HG03135 (cell line): ENCODE data around the gene SH2B2.
"Not testable (repeated sequence)": the region's sequence is repeated elsewhere in the genome, so short reads cannot be mapped to it uniquely, and the experiment has no call there.

ENCODE experiments used
- ATAC-seq: cut with Tn5 transposase; IDR thresholded peaks from one replicate; pipeline ENCODE4 v1.9.1; 2021; ENCODE audit warnings: mild to moderate bottlenecking, moderate library complexity; ENCODE audit not compliant: unreplicated experiment

SH2B2 gene

DNA sequence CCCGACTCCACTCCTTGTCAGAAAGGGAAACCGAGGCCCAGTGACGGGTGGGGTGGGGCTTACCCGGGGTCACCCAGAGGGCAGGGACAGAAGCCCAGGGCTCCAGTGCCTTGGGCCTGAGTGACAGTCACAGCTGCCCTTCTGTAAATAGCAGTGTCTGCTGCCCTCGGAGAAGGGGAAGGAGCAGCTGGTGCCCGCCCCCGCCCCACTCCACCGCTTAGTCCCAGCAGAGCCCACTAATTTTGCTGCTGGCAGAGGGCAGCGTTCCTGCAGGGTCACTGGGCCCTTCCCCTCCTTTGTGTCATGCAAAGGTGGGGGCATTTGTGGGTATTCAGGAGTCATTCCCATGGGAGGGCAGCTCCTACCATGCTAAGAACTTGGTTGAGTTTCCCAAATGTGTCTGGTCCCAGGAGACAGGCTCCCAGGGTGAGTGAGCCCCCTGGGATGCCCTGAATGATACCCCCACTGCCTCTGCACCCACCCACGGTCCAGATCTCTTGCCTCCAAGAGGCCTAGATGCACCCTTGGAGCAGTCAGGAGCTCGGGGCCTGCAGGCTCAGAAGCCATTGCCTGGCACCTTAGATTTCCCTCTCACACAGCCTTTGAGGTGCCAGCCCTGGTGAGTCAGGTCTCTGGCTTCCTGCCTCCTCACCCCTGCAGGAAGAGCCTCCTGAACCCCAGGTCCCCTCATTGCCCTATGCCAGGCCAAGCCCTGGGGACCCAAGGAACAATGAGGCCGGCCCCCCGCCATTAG lies 17.2 kb downstream of the SH2B2 start:
- ATAC-seq = no peak

DNA sequence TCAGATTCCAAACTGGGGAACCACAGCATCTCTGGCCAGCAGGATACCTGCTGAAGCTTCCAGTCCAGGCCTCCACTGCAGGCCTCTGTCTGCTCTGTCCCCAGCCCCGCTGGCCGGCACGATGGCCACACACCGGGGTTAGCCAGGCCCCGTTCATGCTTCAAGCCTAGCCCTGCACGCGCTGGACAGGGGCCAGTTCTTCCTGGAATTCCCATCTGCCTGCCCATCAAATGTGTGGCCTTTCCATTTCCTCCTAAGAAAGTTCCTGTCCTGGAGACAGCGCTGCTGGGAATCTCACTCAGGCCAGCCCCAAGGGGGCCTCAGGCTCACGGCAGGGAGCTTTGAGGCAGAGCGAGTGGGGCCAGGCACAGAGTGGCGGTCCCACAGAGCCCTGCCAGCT lies 18.0 kb downstream of the SH2B2 start:
- ATAC-seq = no peak

DNA sequence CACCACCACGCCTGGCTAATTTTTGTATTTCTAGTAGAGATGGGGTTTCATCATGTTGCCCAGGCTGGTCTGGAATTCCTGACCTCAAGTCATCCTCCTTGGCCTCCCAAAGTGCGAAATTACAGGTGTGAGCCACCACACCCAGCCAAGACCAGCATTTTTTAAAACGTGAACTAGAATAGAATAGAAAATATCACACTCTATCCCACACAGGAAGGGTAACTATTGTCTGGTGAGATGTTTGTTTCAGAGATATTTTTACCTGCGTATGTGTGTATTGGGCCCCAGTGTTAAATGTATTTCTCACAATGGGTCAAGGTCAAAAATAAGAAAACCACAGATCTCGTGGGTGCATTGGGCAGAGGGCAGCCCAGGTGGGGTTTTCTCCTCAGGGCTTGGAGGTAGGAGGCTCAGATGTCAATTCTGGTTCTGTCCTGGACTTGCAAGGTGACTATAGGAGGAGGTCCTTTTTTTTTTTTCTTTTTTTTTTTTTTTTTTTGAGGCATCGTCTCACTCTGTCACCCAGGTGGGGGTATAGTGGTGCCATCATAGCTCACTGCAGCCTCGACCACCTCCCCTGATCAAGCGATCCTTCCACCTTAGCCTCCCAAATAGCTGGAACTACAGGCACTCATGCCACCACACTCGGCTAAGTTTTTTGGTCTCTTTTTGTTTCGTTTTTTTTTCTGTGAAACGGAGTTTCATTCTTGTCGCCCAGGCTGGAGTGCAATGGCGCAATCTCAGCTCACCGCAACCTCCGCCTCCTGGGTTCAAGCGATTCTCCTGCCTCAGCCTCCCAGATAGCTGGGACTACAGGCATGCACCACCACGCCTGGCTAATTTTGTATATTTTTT lies 19.0 kb downstream of the SH2B2 start:
- ATAC-seq = no peak

DNA sequence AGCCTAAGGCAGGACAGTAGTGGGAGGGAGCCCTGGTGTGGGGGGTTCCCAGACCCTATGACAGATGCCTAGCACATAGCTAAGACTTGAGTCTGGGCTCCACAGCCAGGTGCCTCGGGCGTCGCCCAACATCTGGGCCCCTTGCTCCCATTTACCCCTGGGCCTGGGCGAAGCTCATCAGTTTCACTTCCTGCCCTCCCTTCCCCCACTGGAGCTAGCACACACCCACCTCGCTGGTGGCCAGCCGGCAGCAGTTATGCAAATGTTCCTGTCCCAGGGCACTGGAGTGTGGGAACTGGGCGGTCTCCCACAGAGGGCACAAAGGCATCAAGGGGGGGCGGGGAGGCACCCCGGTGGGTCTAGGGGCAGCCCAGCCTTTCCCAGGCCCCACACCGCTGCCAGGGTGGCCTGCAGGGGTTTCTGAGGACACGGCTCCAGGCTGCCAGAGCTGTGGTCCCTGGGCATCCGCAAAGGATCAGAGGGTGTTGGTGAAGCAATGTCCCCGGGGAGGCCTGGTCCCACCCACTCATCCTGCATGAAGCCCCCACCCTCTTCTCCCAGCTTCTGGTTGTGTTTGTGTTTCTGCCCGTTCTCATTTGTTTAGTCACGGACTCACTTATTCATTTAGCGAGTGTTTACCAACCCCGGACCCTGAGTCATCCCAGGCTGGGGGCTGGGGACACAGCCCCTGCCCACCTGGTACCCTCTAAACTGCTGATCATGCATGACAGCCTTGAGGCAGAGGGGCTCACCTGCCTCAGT lies 20.4 kb downstream of the SH2B2 start:
- ATAC-seq = peak; percentile 65

DNA sequence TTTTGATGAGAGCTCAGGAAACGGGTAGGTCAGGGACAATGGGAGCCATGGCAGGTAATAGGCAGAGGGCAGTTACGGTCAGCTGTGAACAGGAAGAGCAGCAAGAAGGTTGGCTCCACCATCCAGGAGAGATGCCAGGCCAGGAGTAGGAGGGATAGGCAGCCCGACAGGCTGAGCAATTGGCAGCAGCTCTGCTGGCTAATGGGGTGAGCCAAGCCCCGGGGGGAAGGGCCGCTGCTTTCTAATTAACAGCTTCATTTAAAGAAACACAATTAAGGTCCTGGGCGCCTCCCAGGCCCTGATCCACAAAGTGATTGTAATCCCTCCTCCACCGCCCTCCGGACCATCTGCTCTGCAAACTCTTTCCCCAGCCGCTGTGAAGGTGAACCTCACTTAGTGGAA lies 23.7 kb downstream of the SH2B2 start:
- ATAC-seq = no peak

DNA sequence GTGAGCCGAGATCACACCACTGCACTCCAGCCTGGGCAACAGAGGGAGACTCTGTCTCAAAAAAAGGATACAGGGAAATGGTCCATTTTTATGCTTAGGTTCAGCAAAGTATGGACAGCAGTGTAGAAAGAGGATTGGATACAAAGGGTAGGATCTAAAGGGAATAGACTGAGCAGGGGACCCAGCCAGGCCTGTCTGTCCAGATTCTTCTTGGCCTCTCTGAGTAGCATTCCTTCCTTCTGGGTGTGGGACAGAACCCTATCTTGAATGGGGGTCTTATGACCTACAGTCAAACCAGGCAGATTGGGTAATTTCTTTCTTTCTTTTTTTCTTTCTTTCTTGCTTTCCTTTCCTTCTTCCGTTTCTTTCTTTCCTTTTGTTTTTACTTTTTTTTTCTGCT lies 25.6 kb downstream of the SH2B2 start:
- no peak for ATAC-seq

DNA sequence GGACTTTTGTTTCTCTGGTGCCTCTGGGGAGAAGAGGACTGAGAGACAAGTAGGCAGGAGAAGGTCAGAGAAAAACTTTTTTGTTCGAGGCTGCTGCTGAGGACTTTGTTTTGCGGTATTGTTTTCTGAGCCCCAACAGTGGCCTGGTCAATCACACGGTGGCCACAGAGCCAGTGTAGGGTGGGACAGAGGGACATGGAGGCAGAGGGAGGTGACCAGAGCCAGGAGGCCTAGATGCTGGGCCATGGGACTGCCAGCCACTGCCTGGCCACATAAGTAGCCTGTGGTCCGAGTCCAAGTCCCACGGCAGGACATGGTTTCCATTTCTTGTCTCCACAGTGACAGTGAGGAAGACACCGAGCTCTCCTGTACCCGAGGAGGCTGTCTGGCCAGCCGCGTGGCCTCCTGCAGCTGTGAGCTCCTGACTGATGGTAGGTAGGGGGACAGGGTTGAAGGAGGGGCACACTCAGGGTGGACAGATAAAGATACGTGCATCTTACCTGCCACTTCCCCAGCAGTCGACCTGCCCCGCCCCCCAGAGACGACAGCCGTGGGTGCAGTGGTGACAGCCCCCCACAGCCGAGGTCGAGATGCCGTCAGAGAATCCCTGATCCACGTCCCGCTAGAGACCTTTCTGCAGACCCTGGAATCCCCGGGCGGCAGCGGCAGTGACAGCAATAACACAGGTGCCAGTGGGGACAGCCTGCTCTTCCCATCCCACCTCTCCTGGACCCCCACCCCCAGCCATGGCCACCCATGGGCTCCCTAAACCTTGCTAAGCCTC lies 27.5 kb downstream of the SH2B2 start:
- no peak for ATAC-seq

DNA sequence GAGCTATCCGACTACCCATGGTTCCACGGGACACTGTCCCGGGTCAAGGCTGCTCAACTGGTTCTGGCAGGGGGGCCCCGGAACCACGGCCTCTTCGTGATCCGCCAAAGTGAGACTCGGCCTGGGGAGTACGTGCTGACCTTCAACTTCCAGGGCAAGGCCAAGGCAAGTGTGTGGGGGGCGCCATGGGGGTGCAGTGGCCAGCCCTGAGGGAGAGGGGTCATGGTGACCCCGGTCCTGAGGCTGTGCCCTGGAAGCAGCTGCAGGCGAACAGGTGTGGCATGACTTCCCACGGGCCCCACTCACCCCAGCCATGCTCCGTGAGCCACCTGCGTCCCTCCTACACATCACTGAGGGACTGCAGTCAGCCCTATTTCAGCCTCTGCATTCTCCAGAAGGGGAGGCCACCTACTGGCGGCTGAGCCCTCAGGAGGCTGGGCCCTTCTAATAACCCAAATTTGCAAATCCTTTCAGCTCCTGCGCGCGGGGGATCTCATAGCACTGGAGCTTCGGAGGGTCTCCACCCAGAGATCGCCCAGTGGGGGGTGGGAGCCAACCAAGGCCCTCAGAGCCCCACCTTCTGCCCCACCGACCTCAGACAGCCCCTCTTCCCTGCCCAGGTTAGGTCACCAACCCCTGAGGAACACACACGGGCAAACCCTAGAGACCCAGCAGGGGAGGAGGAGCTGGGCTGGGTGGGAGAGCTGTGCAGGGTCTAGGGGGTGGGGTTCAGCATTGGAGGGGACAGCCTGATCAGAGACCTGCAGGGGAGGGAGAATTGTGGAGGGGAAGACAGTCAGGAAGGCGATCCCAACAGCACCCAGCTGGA lies 30.8 kb downstream of the SH2B2 start:
- ATAC-seq = no peak

DNA sequence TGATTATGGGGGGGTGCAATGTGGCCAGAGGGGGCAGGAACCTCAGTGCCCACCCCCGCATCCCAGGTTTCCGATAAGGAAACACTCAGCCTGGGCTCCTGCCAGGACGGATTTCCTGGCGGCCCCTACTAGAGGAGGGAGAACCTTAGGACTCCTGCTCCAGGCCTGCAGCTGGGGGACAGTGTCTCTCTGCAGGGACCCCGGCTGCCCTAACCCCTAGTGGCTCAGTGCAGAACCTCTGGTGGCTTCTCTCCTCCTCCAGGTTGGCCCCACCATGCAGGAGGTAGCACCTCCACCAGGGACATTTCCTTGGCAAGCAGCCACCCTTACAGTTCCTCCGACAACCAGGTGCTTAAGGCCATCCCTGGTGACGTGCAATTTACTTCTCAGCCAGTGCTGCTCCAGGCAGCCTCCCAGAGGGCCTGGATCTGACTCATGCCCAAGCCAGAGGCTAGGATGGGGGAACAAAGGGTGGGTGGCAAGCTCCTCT lies 31.9 kb downstream of the SH2B2 start:
- no peak for ATAC-seq

DNA sequence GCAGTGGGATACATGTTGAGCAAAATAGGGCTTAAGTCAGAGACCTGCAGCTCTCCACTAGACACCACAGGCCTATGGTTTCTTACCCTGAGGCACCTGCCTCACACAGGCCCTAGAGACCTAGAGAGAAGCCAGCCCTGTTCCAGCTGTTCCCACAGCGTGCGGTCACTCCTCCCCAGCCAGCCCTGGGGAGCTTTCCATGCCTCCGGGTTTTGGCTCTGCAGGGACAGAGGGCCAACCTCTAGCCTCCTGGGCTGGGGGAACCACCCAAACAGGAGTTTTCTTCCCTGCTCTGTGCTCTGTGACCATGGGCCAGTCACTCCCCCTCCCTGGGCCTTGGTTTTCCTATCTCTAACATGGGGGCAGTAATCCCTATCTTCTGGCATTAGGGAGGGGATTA lies 33.0 kb downstream of the SH2B2 start:
- ATAC-seq = no peak

DNA sequence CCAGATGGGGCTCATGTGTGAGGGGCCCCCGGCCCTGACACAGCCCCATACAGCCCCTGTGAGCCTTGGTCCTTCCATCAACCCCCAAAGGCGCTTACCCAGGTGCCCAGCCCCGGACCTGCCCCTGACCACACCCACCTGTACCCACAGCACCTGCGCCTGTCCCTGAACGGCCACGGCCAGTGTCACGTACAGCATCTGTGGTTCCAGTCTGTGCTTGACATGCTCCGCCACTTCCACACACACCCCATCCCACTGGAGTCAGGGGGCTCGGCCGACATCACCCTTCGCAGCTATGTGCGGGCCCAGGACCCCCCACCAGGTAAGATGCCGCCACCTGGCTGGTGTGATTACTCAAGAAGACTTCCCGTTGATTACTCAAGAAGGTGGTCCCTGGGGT lies 33.5 kb downstream of the SH2B2 start:
- ATAC-seq = no peak

DNA sequence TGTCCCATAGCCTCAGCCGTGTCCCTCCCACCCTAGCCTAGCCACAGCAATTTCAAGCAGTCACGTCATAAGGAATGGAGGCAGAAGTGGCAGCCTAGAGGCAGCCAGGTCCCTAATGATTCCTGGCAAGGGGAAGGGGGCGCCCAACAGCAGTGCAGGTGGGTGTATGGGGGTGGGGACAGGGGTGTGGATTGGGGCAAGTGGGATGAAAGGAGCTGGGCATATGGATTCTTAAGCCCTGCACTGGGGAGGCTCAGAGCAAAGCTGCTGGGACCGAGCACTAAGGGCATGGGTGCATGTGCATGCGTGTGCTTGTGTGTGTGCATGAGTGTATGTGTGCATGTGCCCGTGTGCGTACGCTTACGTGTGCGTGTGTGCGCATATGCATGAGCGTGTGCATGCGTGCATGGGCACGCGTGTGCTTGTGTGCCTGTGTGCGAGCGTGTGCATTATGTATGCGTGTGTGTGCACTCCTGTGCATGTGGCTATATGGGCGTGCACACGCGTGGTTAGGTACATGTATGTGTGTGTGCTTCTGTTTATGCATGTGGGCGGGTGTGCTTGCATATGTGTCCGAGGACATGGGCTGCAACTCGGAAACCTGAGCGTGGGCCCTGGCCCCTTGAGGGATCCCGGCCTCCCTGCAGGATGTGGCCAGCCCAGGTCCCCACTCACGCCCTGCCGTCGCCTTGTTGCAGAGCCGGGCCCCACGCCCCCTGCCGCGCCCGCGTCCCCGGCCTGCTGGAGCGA lies 34.1 kb downstream of the SH2B2 start:
- no peak for ATAC-seq

DNA sequence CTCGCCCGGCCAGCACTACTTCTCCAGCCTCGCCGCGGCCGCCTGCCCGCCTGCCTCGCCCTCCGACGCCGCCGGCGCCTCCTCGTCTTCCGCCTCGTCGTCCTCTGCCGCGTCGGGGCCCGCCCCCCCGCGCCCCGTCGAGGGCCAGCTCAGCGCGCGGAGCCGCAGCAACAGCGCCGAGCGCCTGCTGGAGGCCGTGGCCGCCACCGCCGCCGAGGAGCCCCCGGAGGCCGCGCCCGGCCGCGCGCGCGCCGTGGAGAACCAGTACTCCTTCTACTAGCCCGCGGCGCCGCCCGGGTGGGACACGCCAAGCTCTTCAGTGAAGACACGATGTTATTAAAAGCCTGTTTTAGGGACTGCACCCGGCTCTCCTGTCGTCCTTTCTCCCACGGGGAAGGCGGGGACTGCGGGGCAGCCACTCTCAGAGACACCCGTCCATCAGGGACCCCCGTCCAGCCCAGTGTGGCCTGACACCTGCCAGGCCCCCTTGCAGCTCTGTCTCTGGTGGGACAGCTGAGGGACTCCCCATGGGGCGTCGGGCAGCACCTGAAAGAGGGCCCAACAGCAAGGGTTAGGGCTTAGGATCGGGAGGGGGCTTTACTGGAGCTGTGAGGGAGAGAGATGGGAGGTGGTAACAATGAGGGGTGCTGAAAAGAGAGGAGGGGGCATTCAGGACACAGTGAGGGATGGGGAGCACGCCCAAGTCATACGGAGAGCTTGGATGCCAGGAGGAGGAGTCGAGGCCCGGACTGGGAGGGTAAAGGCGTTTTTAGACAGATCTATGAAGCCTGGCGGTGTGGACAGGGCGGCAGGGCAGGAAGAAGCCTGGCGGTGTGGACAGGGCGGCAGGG lies 34.9 kb downstream of the SH2B2 start:
- ATAC-seq = no peak

DNA sequence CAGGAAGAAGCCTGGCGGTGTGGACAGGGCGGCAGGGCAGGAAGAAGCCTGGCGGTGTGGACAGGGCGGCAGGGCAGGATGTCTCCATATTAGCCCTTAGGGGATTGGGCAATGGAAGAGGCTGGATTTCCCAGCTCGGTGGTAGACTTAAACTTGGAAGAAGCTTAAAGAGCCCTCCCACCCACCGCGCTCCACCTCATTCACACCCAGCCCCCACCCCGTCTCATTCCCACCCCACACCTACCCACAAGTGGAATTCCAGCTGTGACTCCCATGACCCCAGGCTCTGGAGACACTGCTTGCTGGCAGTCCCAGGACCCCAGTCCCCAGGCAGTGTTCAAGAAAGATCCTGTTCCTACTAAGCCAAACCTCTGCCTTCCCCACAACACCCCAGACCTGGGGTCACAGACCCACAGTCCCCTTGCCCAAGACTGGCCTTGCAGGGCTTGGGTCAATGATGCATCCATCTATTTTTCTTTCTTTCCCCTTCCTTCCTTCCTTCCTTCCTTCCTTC lies 35.6 kb downstream of the SH2B2 start:
- ATAC-seq = no peak

DNA sequence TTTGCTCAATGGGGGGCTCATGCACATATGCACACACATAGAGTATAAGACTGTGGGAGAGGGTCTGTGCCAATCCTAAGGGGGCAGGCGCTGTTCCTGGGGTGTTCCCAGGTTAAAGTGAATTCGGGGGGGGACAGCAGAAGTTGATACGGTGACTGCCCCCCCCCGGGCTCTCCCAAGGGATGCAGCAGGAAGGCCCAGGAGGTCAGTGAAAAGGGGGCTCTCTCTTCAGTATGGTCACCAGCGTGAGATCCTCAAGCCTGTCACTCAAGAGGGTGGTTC lies 37.2 kb downstream of the SH2B2 start:
- no peak for ATAC-seq

DNA sequence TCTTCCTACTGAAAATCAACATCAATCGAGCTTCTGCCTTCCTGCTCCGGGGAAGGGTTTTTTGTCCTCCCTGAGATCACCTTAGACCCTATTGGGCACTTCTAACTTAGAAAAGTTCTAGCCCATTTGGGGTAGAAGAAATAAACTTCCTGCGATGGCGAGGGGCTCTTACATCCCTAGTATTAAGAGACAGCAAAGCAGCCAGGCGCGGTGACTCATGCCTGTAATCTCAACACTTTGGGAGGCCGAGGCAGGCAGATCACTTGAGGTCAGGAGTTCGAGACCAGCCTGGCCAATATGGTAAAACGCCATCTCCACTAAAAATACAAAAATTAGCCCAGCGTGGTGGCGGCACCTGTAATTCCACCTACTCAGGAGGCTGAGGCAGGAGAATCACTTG lies 38.4 kb downstream of the SH2B2 start:
- ATAC-seq = not testable (repeated sequence)

DNA sequence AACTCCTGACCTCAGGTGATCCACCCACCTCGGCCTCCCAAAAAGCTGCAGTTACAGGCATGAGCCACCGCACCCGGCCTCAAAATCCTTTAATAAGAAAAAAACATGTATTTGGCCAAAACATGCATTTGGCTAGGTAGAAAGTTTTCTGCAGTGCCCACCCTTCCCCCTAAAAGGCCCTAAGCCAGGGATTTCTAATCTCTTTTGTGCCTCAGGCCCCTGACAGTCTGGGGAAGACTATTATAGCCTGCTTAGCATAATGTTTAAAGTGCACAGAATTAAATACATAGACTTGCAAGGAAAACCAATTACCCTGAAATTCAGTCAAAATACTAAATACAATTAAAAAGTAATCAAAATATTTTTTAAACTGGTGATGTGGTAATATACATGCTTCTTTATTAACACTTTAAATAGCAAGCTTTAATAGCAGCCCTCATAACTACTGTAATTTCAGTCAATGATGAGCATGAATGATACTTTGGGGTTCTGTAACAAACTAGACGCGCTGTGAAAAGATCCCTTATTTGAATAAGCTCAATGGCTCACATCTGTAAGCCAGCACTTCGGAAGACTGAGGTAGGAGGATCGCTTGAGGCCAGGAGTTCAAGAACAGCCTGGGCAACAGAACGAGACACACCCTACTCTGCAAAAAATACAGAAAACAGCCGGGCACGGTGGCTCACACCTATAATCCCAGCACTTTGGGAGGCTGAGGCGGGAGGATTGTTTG lies 39.7 kb downstream of the SH2B2 start:
- no peak for ATAC-seq
